ENCODE data around the gene SMIM9.

SMIM9 gene

DNA sequence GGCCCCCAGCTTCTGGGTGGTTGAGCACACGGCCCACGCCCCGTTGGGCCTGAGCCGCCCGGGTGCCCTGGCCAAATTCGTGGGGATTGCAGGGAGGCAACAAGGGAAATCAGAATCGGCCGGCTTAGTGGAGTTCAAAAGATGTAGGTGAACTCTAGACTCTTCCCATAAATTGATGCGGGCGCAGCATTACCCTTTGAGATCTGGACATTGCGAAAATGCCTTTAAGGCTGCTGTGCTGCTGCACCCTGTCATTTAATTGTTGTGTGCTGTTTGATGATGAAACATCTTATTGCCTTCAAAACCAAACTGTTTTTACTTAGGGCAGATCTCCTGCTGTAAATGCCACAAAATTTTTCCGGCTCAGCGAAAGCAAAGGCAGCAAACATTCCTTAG lies 28.8 kb downstream of the SMIM9 start:
- Histone ChIP-seq H3K36me3 (ENCODE audit: control insufficient read depth in 2 of 2, insufficient read depth in 1 of 2, low read length in 2 of 2) (no peaks in the 10 kb centered on the region), H3K27ac (ENCODE audit: extremely low read depth, low read depth, low read length) (no peak overlapping the region), H3K9me3 (ENCODE audit: control insufficient read depth, insufficient read depth, low read depth, low read length) (no peaks in the 10 kb centered on the region), H3K4me1 (ENCODE audit: control insufficient read depth, insufficient read depth, low read length) (peaks cover 7% of the 10 kb centered on the region), H3K4me3 (ENCODE audit: low read depth, low read length) (peak overlapping the region; percentile 24)
- TF ChIP-seq ZBTB17 (tag by site-specific recombination; IDR thresholded peaks at IDR 0.05) (0 out of 2 replicates have a peak, but pooled peaks have one; percentile 6), ZNF335 (tag by site-specific recombination; conservative IDR thresholded peaks at IDR 0.05) (peak; percentile 53), ZNF416 (tag by site-specific recombination; IDR thresholded peaks at IDR 0.05) (no peak), BCL11A (tag by site-specific recombination; IDR thresholded peaks at IDR 0.05; ENCODE audit: low read depth) (no peak), SP3 (tag by site-specific recombination; IDR thresholded peaks at IDR 0.05) (0 out of 2 replicates have a peak, but pooled peaks have one; percentile 9), ZNF423 (tag by site-specific recombination; IDR thresholded peaks at IDR 0.05) (no peak), ZNF514 (tag by site-specific recombination; IDR thresholded peaks at IDR 0.05) (no peak), KLF16 (tag by site-specific recombination; IDR thresholded peaks at IDR 0.05) (0 out of 2 replicates have a peak, but pooled peaks have one; percentile 12)
- TF ChIP-seq, protein P1, sequence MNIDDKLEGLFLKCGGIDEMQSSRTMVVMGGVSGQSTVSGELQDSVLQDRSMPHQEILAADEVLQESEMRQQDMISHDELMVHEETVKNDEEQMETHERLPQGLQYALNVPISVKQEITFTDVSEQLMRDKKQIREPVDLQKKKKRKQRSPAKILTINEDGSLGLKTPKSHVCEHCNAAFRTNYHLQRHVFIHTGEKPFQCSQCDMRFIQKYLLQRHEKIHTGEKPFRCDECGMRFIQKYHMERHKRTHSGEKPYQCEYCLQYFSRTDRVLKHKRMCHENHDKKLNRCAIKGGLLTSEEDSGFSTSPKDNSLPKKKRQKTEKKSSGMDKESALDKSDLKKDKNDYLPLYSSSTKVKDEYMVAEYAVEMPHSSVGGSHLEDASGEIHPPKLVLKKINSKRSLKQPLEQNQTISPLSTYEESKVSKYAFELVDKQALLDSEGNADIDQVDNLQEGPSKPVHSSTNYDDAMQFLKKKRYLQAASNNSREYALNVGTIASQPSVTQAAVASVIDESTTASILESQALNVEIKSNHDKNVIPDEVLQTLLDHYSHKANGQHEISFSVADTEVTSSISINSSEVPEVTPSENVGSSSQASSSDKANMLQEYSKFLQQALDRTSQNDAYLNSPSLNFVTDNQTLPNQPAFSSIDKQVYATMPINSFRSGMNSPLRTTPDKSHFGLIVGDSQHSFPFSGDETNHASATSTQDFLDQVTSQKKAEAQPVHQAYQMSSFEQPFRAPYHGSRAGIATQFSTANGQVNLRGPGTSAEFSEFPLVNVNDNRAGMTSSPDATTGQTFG (tag by site-specific recombination; IDR thresholded peaks at IDR 0.05; ENCODE audit: borderline replicate concordance) = no peak
- TF ChIP-seq, protein P2, sequence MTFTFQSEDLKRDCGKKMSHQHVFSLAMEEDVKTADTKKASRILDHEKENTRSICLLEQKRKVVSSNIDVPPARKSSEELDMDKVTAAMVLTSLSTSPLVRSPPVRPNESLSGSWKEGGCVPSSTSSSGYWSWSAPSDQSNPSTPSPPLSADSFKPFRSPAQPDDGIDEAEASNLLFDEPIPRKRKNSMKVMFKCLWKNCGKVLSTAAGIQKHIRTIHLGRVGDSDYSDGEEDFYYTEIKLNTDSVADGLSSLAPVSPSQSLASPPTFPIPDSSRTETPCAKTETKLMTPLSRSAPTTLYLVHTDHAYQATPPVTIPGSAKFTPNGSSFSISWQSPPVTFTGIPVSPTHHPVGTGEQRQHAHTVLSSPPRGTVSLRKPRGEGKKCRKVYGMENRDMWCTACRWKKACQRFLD (tag by site-specific recombination; IDR thresholded peaks at IDR 0.05) = no peak
- POLR2A ChIA-PET = interaction anchor here (0.6 to 1.3 kb wide), 5 partner anchors 8 to 210 kb away, joined by 3 to 14 read pairs (median 4); partner anchors contain the start of gene DKC1
- CTCF ChIA-PET = interaction anchor here (0.6 kb wide), 1 partner anchor 25 kb away, joined by 3 read pairs; no protein-coding TSS in a partner anchor

DNA sequence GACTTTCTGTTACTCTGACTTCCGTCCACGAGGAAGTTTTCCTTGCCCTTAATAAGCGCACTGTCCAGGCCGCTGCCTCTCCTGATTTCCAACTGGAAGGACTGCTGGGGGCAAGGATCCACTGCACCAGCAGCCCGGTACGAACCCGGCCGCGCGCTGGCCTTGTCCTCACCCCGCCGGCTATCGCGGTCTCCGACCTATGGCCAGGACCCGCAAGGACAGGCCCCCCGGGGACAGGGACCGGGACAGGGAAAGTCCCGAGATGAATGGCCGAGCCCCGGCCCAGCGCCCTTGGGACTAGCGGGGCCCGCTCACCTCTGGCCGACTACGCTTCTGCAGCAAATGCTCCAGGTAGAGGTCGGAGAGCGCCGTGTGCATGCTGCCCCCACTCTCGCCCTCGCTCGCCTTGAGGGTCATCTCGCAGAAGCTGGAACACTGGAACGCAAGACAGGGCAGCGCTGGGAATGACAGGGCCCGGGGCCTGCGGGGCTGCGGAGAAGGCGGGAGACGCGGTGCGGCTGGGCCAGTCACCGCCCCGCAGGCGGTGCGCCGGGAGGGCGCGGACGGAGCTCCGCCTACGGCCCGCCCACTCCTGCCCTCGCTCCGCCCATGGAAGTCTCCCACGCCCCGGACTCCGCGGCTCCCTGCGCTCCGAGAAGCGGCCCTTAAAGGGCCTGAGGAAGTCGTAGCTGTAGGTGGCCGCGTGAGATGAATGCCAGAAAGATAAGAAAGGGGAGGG lies 29.3 kb downstream of the SMIM9 start, which contains the start of gene MPP1:
Gene MPP1, minus strand, starts transcription at position 529 of the 739 bp plus-strand sequence. Its CDS starts 112 bp downstream, at position 417.
- POLR2A ChIA-PET = interaction anchor here (0.6 to 1.3 kb wide), 5 partner anchors 8 to 209 kb away, joined by 3 to 14 read pairs (median 4); partner anchors contain the start of gene DKC1
- peak within 1 kb of the TSS; percentile 63; the same call in 1 of the 2 replicates for H3K27ac ChIP-seq (ENCODE audit: extremely low read depth, low read depth, low read length)
- CTCF ChIA-PET = interaction anchor here (0.6 to 1.0 kb wide), 2 partner anchors 26 to 57 kb away, joined by 3 read pairs; no protein-coding TSS in a partner anchor
- TF ChIP-seq, protein P3, sequence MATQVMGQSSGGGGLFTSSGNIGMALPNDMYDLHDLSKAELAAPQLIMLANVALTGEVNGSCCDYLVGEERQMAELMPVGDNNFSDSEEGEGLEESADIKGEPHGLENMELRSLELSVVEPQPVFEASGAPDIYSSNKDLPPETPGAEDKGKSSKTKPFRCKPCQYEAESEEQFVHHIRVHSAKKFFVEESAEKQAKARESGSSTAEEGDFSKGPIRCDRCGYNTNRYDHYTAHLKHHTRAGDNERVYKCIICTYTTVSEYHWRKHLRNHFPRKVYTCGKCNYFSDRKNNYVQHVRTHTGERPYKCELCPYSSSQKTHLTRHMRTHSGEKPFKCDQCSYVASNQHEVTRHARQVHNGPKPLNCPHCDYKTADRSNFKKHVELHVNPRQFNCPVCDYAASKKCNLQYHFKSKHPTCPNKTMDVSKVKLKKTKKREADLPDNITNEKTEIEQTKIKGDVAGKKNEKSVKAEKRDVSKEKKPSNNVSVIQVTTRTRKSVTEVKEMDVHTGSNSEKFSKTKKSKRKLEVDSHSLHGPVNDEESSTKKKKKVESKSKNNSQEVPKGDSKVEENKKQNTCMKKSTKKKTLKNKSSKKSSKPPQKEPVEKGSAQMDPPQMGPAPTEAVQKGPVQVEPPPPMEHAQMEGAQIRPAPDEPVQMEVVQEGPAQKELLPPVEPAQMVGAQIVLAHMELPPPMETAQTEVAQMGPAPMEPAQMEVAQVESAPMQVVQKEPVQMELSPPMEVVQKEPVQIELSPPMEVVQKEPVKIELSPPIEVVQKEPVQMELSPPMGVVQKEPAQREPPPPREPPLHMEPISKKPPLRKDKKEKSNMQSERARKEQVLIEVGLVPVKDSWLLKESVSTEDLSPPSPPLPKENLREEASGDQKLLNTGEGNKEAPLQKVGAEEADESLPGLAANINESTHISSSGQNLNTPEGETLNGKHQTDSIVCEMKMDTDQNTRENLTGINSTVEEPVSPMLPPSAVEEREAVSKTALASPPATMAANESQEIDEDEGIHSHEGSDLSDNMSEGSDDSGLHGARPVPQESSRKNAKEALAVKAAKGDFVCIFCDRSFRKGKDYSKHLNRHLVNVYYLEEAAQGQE (tag by site-specific recombination; IDR thresholded peaks at IDR 0.05) = peak; percentile 28; the same call in 1 of the 2 replicates
- no peak for TF ChIP-seq GLI2 (tag by site-specific recombination; IDR thresholded peaks at IDR 0.05; ENCODE audit: borderline replicate concordance, low read depth)
- no peak for TF ChIP-seq ZNF140 (tag by site-specific recombination; IDR thresholded peaks at IDR 0.05)
- TF ChIP-seq ZNF791 (tag by site-specific recombination; IDR thresholded peaks at IDR 0.05) = no peak
- no peak for TF ChIP-seq OSR2 (tag by site-specific recombination; IDR thresholded peaks at IDR 0.05)
- no peak; the same call in 1 of the 2 replicates for TF ChIP-seq SP7 (tag by site-specific recombination; IDR thresholded peaks at IDR 0.05)
- TF ChIP-seq, protein P4, sequence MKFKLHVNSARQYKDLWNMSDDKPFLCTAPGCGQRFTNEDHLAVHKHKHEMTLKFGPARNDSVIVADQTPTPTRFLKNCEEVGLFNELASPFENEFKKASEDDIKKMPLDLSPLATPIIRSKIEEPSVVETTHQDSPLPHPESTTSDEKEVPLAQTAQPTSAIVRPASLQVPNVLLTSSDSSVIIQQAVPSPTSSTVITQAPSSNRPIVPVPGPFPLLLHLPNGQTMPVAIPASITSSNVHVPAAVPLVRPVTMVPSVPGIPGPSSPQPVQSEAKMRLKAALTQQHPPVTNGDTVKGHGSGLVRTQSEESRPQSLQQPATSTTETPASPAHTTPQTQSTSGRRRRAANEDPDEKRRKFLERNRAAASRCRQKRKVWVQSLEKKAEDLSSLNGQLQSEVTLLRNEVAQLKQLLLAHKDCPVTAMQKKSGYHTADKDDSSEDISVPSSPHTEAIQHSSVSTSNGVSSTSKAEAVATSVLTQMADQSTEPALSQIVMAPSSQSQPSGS (tag by site-specific recombination; IDR thresholded peaks at IDR 0.05; ENCODE audit: low read depth) = no peak
- no peak for TF ChIP-seq ZNF785 (tag by site-specific recombination; IDR thresholded peaks at IDR 0.05)
- peak; percentile 66; the same call in 1 of the 2 replicates for TF ChIP-seq KLF1 (tag by site-specific recombination; IDR thresholded peaks at IDR 0.05)
- no peak for TF ChIP-seq SETDB1 (IDR thresholded peaks at IDR 0.05; ENCODE audit: insufficient read length, low read length)
- TF ChIP-seq ZNF76 (tag by site-specific recombination; IDR thresholded peaks at IDR 0.05; ENCODE audit: borderline replicate concordance, low read depth) = peak; percentile 53; the same call in 1 of the 2 replicates
- TF ChIP-seq, protein P5, sequence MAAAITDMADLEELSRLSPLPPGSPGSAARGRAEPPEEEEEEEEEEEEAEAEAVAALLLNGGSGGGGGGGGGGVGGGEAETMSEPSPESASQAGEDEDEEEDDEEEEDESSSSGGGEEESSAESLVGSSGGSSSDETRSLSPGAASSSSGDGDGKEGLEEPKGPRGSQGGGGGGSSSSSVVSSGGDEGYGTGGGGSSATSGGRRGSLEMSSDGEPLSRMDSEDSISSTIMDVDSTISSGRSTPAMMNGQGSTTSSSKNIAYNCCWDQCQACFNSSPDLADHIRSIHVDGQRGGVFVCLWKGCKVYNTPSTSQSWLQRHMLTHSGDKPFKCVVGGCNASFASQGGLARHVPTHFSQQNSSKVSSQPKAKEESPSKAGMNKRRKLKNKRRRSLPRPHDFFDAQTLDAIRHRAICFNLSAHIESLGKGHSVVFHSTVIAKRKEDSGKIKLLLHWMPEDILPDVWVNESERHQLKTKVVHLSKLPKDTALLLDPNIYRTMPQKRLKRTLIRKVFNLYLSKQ (tag by site-specific recombination; IDR thresholded peaks at IDR 0.05; ENCODE audit: borderline replicate concordance) = no peak

More for the DNA sequence above, 29.3 kb downstream of the SMIM9 start, which contains the start of gene MPP1:
- Histone ChIP-seq H3K9me3 (ENCODE audit: control insufficient read depth, insufficient read depth, low read depth, low read length) (no peaks in the 10 kb centered on the region), H3K4me1 (ENCODE audit: control insufficient read depth, insufficient read depth, low read length) (peaks cover 12% of the 10 kb centered on the region), H3K36me3 (ENCODE audit: control insufficient read depth in 2 of 2, insufficient read depth in 1 of 2, low read length in 2 of 2) (no peaks in the 10 kb centered on the region), H3K4me3 (ENCODE audit: low read depth, low read length) (peak within 1 kb of the TSS; percentile 71)

Data from HEK293 (cell line).